ENCODE measurements around the gene ARHGAP6.

The ARHGAP6 gene

DNA sequence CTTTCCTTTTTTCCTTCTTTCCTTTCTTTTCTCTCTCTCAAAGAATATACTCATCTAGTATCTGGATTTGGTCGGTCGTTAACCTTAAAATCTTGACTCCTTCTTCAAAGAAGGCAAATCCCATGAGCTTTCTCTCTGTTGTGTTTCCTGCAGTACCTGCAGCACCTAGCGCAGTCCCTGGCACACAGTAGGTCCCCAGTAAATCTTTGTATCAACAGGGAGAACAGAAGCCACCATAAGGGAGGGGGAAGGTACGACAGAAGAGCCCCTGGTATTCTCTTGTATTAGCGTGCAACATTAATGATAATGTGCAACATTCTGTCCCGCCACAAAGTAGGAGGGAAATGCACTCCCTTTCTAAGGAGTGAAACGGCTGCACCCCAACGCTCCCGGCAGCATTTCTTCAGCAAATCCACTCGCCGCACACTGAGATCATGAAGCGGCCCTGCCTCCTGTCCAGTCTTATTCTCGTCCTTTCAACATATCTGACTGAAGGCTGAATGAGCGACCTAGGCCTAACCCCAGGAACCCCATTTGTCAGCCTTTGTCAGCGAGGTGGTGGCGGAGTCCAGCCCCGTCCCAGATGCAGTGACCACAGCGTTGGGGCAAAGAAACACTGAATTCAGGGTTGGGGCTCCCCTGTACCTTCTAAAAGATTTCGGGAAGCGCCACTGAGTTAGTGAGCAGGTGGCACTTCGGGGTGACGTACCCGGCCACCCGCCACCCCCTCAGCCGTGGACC is 238.8 kb downstream of the ARHGAP6 start:
- no peak for DNase-seq (ENCODE audit: low spot score)
- TF ChIP-seq, protein P1, sequence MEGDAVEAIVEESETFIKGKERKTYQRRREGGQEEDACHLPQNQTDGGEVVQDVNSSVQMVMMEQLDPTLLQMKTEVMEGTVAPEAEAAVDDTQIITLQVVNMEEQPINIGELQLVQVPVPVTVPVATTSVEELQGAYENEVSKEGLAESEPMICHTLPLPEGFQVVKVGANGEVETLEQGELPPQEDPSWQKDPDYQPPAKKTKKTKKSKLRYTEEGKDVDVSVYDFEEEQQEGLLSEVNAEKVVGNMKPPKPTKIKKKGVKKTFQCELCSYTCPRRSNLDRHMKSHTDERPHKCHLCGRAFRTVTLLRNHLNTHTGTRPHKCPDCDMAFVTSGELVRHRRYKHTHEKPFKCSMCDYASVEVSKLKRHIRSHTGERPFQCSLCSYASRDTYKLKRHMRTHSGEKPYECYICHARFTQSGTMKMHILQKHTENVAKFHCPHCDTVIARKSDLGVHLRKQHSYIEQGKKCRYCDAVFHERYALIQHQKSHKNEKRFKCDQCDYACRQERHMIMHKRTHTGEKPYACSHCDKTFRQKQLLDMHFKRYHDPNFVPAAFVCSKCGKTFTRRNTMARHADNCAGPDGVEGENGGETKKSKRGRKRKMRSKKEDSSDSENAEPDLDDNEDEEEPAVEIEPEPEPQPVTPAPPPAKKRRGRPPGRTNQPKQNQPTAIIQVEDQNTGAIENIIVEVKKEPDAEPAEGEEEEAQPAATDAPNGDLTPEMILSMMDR (IDR thresholded peaks at IDR 0.05; ENCODE audit: extremely low read depth, missing control alignments), result no peak

DNA sequence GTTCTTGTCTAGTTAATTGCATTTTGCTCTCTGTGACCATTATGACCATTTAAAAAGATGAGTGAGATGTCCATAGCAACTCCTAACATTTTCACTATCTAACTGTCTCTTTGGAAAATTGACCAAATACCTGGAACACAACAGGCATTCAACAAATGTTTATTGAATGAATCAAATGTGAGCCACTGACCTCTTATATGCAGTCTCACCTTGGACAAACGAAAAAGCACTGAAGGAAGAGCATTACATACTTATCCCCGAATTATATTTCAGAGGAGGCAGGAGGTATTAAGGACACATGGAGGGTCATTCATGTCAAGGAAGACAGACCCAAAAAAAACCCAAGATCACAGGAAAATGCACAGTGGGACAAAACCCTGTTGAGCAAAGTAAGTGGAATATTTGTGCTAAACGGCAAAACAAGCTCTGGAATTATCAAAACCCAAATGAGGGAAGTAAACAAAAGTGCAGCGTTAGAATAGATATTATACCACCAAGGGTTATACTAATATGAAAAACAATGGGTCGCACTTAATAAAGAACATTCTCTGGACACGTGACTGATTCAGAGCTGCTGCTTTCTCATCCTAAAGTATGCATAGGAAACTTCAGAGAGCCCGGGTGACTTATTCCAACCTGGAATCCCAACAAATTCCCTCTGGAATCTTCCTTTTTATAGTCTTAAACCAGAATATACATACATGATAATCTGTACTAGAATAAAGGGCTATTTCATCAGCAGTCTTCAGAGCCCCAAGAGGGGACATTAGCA is 240.6 kb downstream of the ARHGAP6 start:
- TF ChIP-seq, protein P1 (IDR thresholded peaks at IDR 0.05; ENCODE audit: extremely low read depth, missing control alignments), result no peak
- no peak for DNase-seq (ENCODE audit: low spot score)

DNA sequence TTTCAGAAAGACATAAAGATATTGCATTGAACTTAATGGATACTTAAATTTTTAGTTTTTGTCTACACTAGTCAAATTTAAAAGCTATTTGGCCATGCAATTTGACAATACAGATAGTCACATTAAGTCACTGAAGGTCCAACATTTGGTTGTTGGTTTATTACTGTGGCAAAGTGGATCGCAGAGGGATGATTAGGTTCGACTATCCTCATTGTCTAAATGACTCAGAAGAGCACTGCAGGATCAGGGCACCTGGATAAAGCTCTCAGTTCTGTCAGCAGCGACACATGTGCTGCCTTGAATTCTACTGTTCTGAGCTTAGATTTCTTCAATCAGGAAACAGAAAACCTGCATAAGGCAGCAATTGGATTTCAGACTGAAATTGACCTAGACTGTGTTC is 241.8 kb downstream of the ARHGAP6 start:
- DNase-seq (ENCODE audit: low spot score), result no peak
- TF ChIP-seq, protein P1 (IDR thresholded peaks at IDR 0.05; ENCODE audit: extremely low read depth, missing control alignments), result no peak

DNA sequence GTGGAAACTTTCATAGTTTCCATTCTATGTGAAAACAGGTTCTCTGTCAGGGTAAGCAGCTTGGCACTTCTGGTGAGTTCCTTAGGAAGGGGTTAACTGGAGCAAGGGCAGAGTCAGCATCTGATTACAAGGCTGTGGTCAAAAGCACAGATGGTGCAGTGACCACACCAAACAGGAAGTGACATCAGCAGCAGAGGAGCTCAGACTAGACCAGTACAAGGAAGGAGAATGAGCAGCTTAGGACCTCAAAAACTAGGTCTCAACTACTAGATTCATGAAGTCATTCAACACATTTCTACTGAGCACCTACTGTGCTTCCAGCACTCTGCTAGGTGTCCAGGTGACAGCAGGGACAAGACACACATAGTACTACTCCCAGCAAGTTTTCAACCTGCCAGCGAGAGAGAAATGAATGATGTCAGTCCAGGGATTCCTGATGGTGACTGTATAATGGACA is 242.3 kb downstream of the ARHGAP6 start:
- peak; percentile 40 for DNase-seq (ENCODE audit: low spot score)

DNA sequence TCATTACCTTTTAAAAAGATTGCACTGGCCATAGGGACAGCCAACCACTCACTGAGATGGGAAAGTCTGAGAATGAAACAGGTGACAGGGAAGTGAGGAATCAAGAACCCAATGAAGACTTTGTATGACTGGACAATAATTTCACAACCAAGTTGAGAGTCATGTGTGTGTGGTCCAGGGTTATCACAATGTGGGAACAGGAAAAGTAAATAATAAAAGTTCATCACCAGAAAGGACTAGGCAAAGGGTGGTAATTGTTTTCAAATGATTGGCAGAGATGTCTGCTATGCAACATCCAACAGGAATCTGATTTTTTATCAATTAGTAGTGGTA is 243.2 kb downstream of the ARHGAP6 start:
- DNase-seq (ENCODE audit: low spot score), result no peak
- TF ChIP-seq, protein P1 (IDR thresholded peaks at IDR 0.05; ENCODE audit: extremely low read depth, missing control alignments), result no peak

More for the DNA sequence above, 242.3 kb downstream of the ARHGAP6 start:
- TF ChIP-seq, protein P1 (IDR thresholded peaks at IDR 0.05; ENCODE audit: extremely low read depth, missing control alignments), result no peak

DNA sequence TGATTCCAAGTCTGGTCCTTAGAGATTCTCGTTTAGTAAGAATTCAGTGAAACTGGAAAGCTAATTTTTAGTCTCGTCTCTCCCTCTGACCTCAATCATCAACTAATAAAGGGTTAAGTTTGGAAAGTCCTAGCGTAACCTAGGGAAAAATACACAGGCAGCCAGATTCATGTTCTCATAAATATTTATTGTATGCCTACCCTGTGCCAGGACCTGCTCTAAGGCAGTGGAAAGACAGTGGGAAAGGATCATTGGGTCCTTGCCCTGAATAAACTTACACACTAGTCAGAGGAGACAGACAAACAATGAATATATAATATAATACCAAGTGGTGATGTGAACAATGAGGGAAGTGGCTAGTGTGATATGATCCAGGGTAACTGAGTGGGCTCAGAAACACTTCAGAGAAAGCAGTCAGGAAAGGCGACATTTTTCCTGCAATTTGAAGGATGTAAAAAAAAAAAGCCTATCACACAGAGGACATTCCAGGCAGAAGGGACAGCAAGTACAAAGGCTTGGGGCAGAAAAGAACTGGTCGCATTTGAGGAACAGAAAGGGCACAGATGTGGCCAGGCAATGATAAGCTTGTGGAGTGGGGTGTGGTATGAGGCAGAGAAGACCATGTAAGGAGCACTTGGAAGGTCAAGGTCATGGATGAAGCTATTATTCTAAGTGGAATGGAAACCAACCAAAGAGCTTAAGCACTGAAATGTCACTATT is 243.8 kb downstream of the ARHGAP6 start:
- no peak for DNase-seq (ENCODE audit: low spot score)
- TF ChIP-seq, protein P1 (IDR thresholded peaks at IDR 0.05; ENCODE audit: extremely low read depth, missing control alignments), result no peak

DNA sequence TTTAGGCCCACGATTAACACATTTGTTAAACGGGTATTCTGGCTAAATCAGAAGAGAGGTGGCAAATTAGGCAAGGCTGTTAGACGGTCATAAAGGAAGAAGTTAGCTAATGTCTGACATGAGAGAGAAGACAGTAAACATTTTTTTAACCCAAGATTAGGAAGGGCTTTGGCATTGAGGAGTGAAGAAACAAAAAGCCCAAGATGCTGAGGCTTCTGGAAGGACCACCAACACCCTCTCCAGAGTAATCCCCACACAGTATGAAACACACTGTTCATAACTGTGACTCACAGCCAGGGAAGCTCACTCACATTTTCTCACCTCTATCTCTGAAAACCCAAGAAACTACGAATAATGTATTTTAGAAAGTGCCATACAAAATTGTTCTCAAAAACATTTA is 244.9 kb downstream of the ARHGAP6 start:
- TF ChIP-seq, protein P1 (IDR thresholded peaks at IDR 0.05; ENCODE audit: extremely low read depth, missing control alignments), result no peak
- DNase-seq (ENCODE audit: low spot score), result no peak
